Measurements from ENCODE around the gene FLG2. TPM values are rescaled to one million over a fixed set of nuclear protein-coding genes. Genes with fewer than 3 reads are reported as not detected.

Gene FLG2
- total and polyA plus RNA-seq, 2 of the 4 experiments (the other 2 are of a cell fraction) = 0.02 TPM; not detected in 1

GRCh38 chr1:152398812-152399698 lies 39.2 kb upstream of the FLG2 start:
- no peak overlapping the region for H4K91ac ChIP-seq (ENCODE audit: insufficient read depth, low read depth, low read length)
- H3K14ac ChIP-seq (replicated peaks; ENCODE audit: low read depth, low read length) = no peak overlapping the region
- ATAC-seq (ENCODE audit: low read depth) (no peak), DNase-seq (no peak)
- no peaks in the 10 kb centered on the region for H3K79me1 ChIP-seq (ENCODE audit: low read depth in 1 of 2, low read length in 2 of 2)
- ChIA-PET CTCF (no interaction called here), POLR2A (ENCODE audit: unreplicated experiment) (no interaction called here)
- no peak overlapping the region for H3K4me2 ChIP-seq (ENCODE audit: low read depth, low read length)
- H3K4me3 ChIP-seq (ENCODE audit: insufficient read depth, low read depth, low read length) = no peak overlapping the region
- H2BK120ac ChIP-seq (ENCODE audit: low read depth, low read length) = no peak overlapping the region
- H4K8ac ChIP-seq (ENCODE audit: low read depth in 2 of 2, low read length in 2 of 2) = no peak overlapping the region
- intact Hi-C loops (cut with micrococcal nuclease) (no loop called here), dilution Hi-C loops (cut with HindIII; ENCODE audit: low sequenced_read_pairs, unreplicated experiment) (no loop called here), in situ Hi-C loops (cut with MboI; ENCODE audit: low sequenced_read_pairs) (no loop called here)
- TF ChIP-seq MAZ (IDR thresholded peaks at IDR 0.05; ENCODE audit: borderline replicate concordance, low read depth, low read length) (no peak), RFX5 (IDR thresholded peaks at IDR 0.05; ENCODE audit: low read depth, low read length) (no peak), BHLHE40 (IDR thresholded peaks at IDR 0.05; ENCODE audit: low read depth, low read length) (no peak), CTCF (conservative IDR thresholded peaks at IDR 0.05; ENCODE audit: low read depth, low read length) (0 out of 2 replicates have a peak, but pooled peaks have one; percentile 10)
- TF ChIP-seq, protein P1, sequence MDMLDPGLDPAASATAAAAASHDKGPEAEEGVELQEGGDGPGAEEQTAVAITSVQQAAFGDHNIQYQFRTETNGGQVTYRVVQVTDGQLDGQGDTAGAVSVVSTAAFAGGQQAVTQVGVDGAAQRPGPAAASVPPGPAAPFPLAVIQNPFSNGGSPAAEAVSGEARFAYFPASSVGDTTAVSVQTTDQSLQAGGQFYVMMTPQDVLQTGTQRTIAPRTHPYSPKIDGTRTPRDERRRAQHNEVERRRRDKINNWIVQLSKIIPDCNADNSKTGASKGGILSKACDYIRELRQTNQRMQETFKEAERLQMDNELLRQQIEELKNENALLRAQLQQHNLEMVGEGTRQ (IDR thresholded peaks at IDR 0.05; ENCODE audit: low read depth, low read length) = no peak
- no peak overlapping the region for H3K27ac ChIP-seq (ENCODE audit: insufficient read depth, low read length)
- no CpG with 5 or more reads among the region's 8 CpGs for WGBS, 2 experiments (ENCODE audit: extremely low coverage in 2 of 2, insufficient read length in 1 of 2)
- no peak overlapping the region for H4K5ac ChIP-seq (ENCODE audit: low read depth, low read length)
- no peak overlapping the region for H2BK15ac ChIP-seq (ENCODE audit: low read depth, low read length)
- no peaks in the 10 kb centered on the region for H3K9me1 ChIP-seq (ENCODE audit: insufficient read depth, low read length)
- H2BK5ac ChIP-seq (ENCODE audit: low read depth, low read length, poor library complexity, severe bottlenecking) = no peak overlapping the region
- no peaks in the 10 kb centered on the region for H3K36me3 ChIP-seq (ENCODE audit: control insufficient read depth, insufficient read depth, low read length)
- no peak overlapping the region for H3K9ac ChIP-seq (ENCODE audit: low read depth, low read length)
- H2AK9ac ChIP-seq (replicated peaks; ENCODE audit: low read depth, low read length, poor library complexity) = no peak overlapping the region
- H3K18ac ChIP-seq (ENCODE audit: low read depth, low read length) = no peak overlapping the region
- no peaks in the 10 kb centered on the region for H3K4me1 ChIP-seq (ENCODE audit: control insufficient read depth, insufficient read depth, low read length)
- H3K9me3 ChIP-seq (ENCODE audit: control insufficient read depth, insufficient read depth, low read length) = no peaks in the 10 kb centered on the region
- H3K56ac ChIP-seq (ENCODE audit: extremely low read depth, insufficient read depth, low read length) = no peak overlapping the region
- no peak overlapping the region for H2BK20ac ChIP-seq (ENCODE audit: low read depth, low read length)
- no peak overlapping the region for H2AFZ ChIP-seq (replicated peaks; ENCODE audit: low read length, poor library complexity)
- H2AK5ac ChIP-seq (ENCODE audit: low read depth, low read length) = no peak overlapping the region
- no peak overlapping the region for H3K4ac ChIP-seq (ENCODE audit: low read depth, low read length)
- no peaks in the 10 kb centered on the region for H4K20me1 ChIP-seq (ENCODE audit: insufficient read depth, low read length)
- BruUV-seq (replicated peaks) = no TSS peak
- H3K27me3 ChIP-seq (ENCODE audit: control insufficient read depth, insufficient read depth, low read length) = no peaks in the 10 kb centered on the region
- H3K23ac ChIP-seq (ENCODE audit: low read depth, low read length) = no peak overlapping the region
